Neural progenitor cell (in vitro differentiated cells): ENCODE data around the gene NDRG4.
A peak's percentile ranks its signal among the peaks of the same experiment; 100 is the strongest.

Experiments used
- EZH2phosphoT487 ChIP-seq: fragments of 200-600 bp; sonication (generic); IDR thresholded peaks from 2 replicates; pipeline ENCODE4 v1.6.1; 2017; ENCODE audit warnings: antibody characterized with exemption
- TF ChIP-seq, protein P1 (sequence below): fragments of 200-600 bp; sonication (generic); IDR thresholded peaks from 2 replicates; pipeline ENCODE4 v1.5.1; 2017; ENCODE audit warnings: antibody characterized with exemption, mild to moderate bottlenecking

DNA sequence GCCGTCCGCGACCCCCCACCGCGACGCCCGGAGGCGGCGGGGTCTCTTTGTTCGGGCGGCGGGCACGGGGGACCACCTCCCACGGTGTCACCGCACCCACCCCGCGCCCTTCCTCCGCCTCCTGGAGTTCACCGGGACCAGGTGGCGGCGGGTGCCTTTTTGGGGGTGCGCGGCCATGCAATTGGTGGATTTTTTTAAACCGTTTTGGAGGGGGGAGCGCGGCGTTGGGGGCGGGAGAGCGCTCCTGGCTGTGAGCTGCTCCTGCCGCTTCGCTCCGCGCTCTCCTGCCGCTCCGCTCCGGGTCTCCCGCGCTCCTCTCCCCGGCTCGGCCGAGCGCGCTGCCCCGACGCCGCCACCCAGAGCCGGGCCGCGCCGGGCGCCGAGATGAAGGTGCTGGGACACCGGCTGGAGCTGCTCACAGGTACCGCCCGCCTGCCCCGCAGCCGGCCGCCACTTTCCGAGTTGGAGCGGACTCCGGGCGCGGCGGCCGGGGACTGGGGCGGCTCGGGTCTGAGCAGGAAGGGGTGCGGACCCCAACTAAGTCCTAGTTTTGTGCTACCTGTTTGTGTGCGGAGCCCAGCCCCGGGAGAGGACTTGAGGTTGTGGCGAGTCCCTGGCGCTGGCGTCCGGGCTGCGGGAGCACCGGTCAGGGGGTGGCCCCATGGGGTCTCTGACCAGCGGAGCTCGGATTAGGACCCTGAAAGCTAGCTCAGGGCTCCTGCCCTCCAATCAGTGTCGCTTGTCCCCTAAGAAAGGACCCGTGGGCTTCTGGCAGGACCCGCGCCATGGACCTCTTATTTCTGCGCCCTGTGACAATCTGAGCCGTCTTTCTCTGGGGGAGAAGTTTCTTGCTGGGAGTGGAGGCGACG lies 35.7 kb upstream of the NDRG4 start:
- TF ChIP-seq, protein P1, sequence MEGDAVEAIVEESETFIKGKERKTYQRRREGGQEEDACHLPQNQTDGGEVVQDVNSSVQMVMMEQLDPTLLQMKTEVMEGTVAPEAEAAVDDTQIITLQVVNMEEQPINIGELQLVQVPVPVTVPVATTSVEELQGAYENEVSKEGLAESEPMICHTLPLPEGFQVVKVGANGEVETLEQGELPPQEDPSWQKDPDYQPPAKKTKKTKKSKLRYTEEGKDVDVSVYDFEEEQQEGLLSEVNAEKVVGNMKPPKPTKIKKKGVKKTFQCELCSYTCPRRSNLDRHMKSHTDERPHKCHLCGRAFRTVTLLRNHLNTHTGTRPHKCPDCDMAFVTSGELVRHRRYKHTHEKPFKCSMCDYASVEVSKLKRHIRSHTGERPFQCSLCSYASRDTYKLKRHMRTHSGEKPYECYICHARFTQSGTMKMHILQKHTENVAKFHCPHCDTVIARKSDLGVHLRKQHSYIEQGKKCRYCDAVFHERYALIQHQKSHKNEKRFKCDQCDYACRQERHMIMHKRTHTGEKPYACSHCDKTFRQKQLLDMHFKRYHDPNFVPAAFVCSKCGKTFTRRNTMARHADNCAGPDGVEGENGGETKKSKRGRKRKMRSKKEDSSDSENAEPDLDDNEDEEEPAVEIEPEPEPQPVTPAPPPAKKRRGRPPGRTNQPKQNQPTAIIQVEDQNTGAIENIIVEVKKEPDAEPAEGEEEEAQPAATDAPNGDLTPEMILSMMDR: peak; percentile 3
- TF ChIP-seq EZH2phosphoT487: peak; percentile 86
